HEK293 (cell line): ENCODE data around the gene FUCA1.

Source experiments
- BCL11A ChIP-seq: fragments of 450-650 bp; formaldehyde crosslinking; IDR thresholded peaks from 2 replicates; pipeline ENCODE4 v1.5.1; 2016; ENCODE audit warnings: low read depth, missing biosample characterization, missing genetic modification characterization
- BCL11B ChIP-seq: fragments of 450-650 bp; formaldehyde crosslinking; IDR thresholded peaks from 2 replicates; pipeline ENCODE4 v1.5.1; 2016; ENCODE audit warnings: low read depth, missing biosample characterization, missing genetic modification characterization
- EGR2 ChIP-seq: fragments of 450-650 bp; formaldehyde crosslinking; IDR thresholded peaks from 2 replicates; pipeline ENCODE4 v1.5.1; 2016; ENCODE audit warnings: low read depth, missing biosample characterization, missing genetic modification characterization
- HOXC10 ChIP-seq: sonication (generic); formaldehyde crosslinking; IDR thresholded peaks from 2 replicates; pipeline ENCODE4 v1.8.1; 2023; ENCODE audit warnings: mild to moderate bottlenecking, missing genetic modification reagents
- KLF9 ChIP-seq: fragments of 450-650 bp; formaldehyde crosslinking; IDR thresholded peaks from 2 replicates; pipeline ENCODE4 v1.5.1; 2016; ENCODE audit warnings: missing biosample characterization, missing genetic modification characterization, low read depth
- MEIS1 ChIP-seq: sonication (generic); formaldehyde crosslinking; IDR thresholded peaks from 2 replicates; pipeline ENCODE4 v1.8.1; 2022; ENCODE audit warnings: missing genetic modification reagents, mild to moderate bottlenecking, borderline replicate concordance
- PRDM10 ChIP-seq: fragments of 450-650 bp; formaldehyde crosslinking; IDR thresholded peaks from 2 replicates; pipeline ENCODE4 v1.5.1; 2016; ENCODE audit warnings: missing biosample characterization, missing genetic modification characterization
- SCRT1 ChIP-seq: fragments of 450-650 bp; formaldehyde crosslinking; IDR thresholded peaks from 2 replicates; pipeline ENCODE4 v1.5.1; 2016; ENCODE audit warnings: missing biosample characterization, missing genetic modification characterization, borderline replicate concordance
- SETDB1 ChIP-seq: IDR thresholded peaks from one replicate; pipeline ENCODE4 v1.6.1; 2017; ENCODE audit warnings: mild to moderate bottlenecking, low read length, moderate library complexity, mixed read lengths; ENCODE audit not compliant: insufficient read length
- TSHZ1 ChIP-seq: fragments of 450-650 bp; formaldehyde crosslinking; IDR thresholded peaks from 2 replicates; pipeline ENCODE4 v1.5.1; 2016; ENCODE audit warnings: missing biosample characterization, missing genetic modification characterization, borderline replicate concordance
- YY1 ChIP-seq: fragments of 450-650 bp; formaldehyde crosslinking; IDR thresholded peaks from 2 replicates; pipeline ENCODE4 v1.5.1; 2018; ENCODE audit warnings: missing biosample characterization, missing genetic modification characterization
- ZBTB49 ChIP-seq: fragments of 450-650 bp; formaldehyde crosslinking; IDR thresholded peaks from 2 replicates; pipeline ENCODE4 v1.5.1; 2016; ENCODE audit warnings: missing biosample characterization, missing genetic modification characterization, low read depth
- ZFP3 ChIP-seq: fragments of 450-650 bp; formaldehyde crosslinking; IDR thresholded peaks from 2 replicates; pipeline ENCODE4 v1.5.1; 2016; ENCODE audit warnings: low read depth, missing biosample characterization, missing genetic modification characterization
- ZFP41 ChIP-seq: fragments of 450-650 bp; formaldehyde crosslinking; IDR thresholded peaks from 2 replicates; pipeline ENCODE4 v1.5.1; 2016; ENCODE audit warnings: missing biosample characterization, missing genetic modification characterization, borderline replicate concordance
- ZIC2 ChIP-seq: fragments of 450-650 bp; formaldehyde crosslinking; IDR thresholded peaks from 2 replicates; pipeline ENCODE4 v1.5.1; 2016; ENCODE audit warnings: missing biosample characterization, missing genetic modification characterization
- ZNF114 ChIP-seq: fragments of 450-650 bp; formaldehyde crosslinking; IDR thresholded peaks from 2 replicates; pipeline ENCODE4 v1.5.0; 2017; ENCODE audit warnings: missing biosample characterization, missing genetic modification characterization
- ZNF155 ChIP-seq: fragments of 450-650 bp; formaldehyde crosslinking; IDR thresholded peaks from 2 replicates; pipeline ENCODE4 v1.5.1; 2016; ENCODE audit warnings: missing biosample characterization, missing genetic modification characterization
- ZNF157 ChIP-seq: fragments of 450-650 bp; formaldehyde crosslinking; IDR thresholded peaks from 2 replicates; pipeline ENCODE4 v1.5.1; 2016; ENCODE audit warnings: missing biosample characterization, missing genetic modification characterization
- ZNF175 ChIP-seq: fragments of 450-650 bp; formaldehyde crosslinking; IDR thresholded peaks from 2 replicates; pipeline ENCODE4 v1.5.1; 2016; ENCODE audit warnings: missing biosample characterization, missing genetic modification characterization
- ZNF2 ChIP-seq: fragments of 450-650 bp; formaldehyde crosslinking; IDR thresholded peaks from 2 replicates; pipeline ENCODE4 v1.5.1; 2016; ENCODE audit warnings: missing biosample characterization, missing genetic modification characterization
- ZNF214 ChIP-seq: fragments of 450-650 bp; formaldehyde crosslinking; IDR thresholded peaks from 2 replicates; pipeline ENCODE4 v1.5.1; 2017; ENCODE audit warnings: missing biosample characterization, mild to moderate bottlenecking, missing genetic modification characterization, borderline replicate concordance
- ZNF23 ChIP-seq: fragments of 450-650 bp; formaldehyde crosslinking; IDR thresholded peaks from 2 replicates; pipeline ENCODE4 v1.5.1; 2016; ENCODE audit warnings: missing biosample characterization, missing genetic modification characterization, borderline replicate concordance
- ZNF248 ChIP-seq: fragments of 450-650 bp; formaldehyde crosslinking; IDR thresholded peaks from 2 replicates; pipeline ENCODE4 v1.5.1; 2017; ENCODE audit warnings: missing biosample characterization, missing genetic modification characterization
- ZNF423 ChIP-seq: fragments of 450-650 bp; formaldehyde crosslinking; IDR thresholded peaks from 2 replicates; pipeline ENCODE4 v1.5.1; 2016; ENCODE audit warnings: missing biosample characterization, missing genetic modification characterization
- ZNF426 ChIP-seq: fragments of 450-650 bp; formaldehyde crosslinking; IDR thresholded peaks from 2 replicates; pipeline ENCODE4 v1.5.1; 2017; ENCODE audit warnings: missing biosample characterization, missing genetic modification characterization, mild to moderate bottlenecking, inconsistent platforms, moderate library complexity
- ZNF48 ChIP-seq: fragments of 450-650 bp; formaldehyde crosslinking; IDR thresholded peaks from 2 replicates; pipeline ENCODE4 v1.5.1; 2016; ENCODE audit warnings: missing biosample characterization, missing genetic modification characterization
- ZNF514 ChIP-seq: fragments of 450-650 bp; formaldehyde crosslinking; IDR thresholded peaks from 2 replicates; pipeline ENCODE4 v1.5.1; 2016; ENCODE audit warnings: missing biosample characterization, missing genetic modification characterization
- ZNF521 ChIP-seq: fragments of 450-650 bp; formaldehyde crosslinking; IDR thresholded peaks from 2 replicates; pipeline ENCODE4 v1.5.1; 2017; ENCODE audit warnings: missing biosample characterization, mild to moderate bottlenecking, missing genetic modification characterization
- ZNF621 ChIP-seq: fragments of 450-650 bp; formaldehyde crosslinking; IDR thresholded peaks from 2 replicates; pipeline ENCODE4 v1.5.1; 2017; ENCODE audit warnings: missing biosample characterization, missing genetic modification characterization
- ZNF658 ChIP-seq: fragments of 450-650 bp; formaldehyde crosslinking; IDR thresholded peaks from 2 replicates; pipeline ENCODE4; 2016; ENCODE audit warnings: missing biosample characterization, missing genetic modification characterization
- ZNF670 ChIP-seq: fragments of 450-650 bp; formaldehyde crosslinking; IDR thresholded peaks from 2 replicates; pipeline ENCODE4 v1.5.1; 2016; ENCODE audit warnings: missing biosample characterization, missing genetic modification characterization, low read depth
- ZNF791 ChIP-seq: fragments of 450-650 bp; formaldehyde crosslinking; IDR thresholded peaks from 2 replicates; pipeline ENCODE4 v1.5.1; 2016; ENCODE audit warnings: missing biosample characterization, missing genetic modification characterization
- ZXDB ChIP-seq: fragments of 450-650 bp; formaldehyde crosslinking; IDR thresholded peaks from 2 replicates; pipeline ENCODE4 v1.5.1; 2016; ENCODE audit warnings: missing biosample characterization, missing genetic modification characterization

Gene FUCA1

GRCh38 chr1:23867895-23868556, at the start of gene FUCA1 (continued):
- TF ChIP-seq ZNF48 (tag by site-specific recombination) (no peak), ZNF114 (no peak), ZNF514 (no peak), SCRT1 (tag by site-specific recombination) (no peak), ZNF157 (tag by site-specific recombination) (no peak), MEIS1 (CRISPR knock-in tag) (no peak), ZNF423 (tag by site-specific recombination) (no peak), ZFP3 (tag by site-specific recombination) (no peak), ZNF23 (tag by site-specific recombination) (no peak), ZNF621 (tag by site-specific recombination) (no peak), ZNF2 (tag by site-specific recombination) (peak; percentile 78), BCL11B (tag by site-specific recombination) (no peak), ZNF521 (tag by site-specific recombination) (no peak), ZBTB49 (tag by site-specific recombination) (no peak), ZNF175 (tag by site-specific recombination) (no peak), ZIC2 (no peak), ZFP41 (tag by site-specific recombination) (no peak), ZNF791 (tag by site-specific recombination) (no peak), ZXDB (tag by site-specific recombination) (peak; percentile 73), ZNF658 (tag by site-specific recombination) (no peak), YY1 (no peak; the same call in 1 of the 2 replicates), BCL11A (tag by site-specific recombination) (peak; percentile 45; the same call in 1 of the 2 replicates), ZNF155 (no peak), ZNF248 (no peak), PRDM10 (tag by site-specific recombination) (peak; percentile 54), EGR2 (peak; percentile 39; the same call in 1 of the 2 replicates), ZNF426 (no peak), ZNF670 (tag by site-specific recombination) (no peak), ZNF214 (tag by site-specific recombination) (no peak), HOXC10 (no peak), TSHZ1 (tag by site-specific recombination) (no peak), KLF9 (tag by site-specific recombination) (peak; percentile 54; the same call in 1 of the 2 replicates), SETDB1 (no peak)
